ENCODE measurements around the gene ZBTB16.

The ZBTB16 gene

DNA sequence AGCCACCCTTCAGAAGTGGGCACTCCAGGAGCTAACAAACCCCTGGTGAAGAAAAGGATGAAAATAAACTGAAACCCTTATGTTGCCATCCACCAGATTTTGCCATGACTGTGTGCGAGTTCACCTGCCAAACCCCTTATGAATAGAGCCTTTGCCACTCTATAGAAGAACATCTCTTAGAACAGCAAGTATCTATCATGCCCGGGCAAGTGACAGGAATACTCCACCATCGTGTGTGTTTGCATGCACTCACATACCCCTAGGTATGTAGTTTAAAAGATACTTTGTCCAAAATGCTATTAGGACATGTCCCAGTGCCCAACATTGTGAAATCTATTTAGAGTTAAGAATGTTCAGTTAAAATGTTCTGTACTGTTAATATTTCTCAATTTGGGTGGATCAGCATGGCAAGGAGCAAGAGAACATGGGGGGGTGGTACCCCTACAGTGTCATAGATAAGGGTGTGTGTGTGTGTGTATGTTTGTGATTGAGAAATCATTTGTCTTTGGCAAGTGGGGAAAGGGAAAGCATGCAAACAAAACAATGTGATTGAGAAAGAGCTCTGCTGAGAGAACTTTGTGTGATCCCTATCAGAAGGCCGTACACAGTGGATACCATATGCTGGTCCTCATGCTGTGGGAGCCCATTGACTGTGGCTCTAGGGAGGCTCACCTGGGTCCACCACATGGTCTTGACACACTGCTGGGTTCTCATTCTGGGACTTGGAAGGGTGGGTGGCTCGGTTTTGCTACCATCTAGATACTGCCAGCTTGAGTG, 94.9 kb downstream of the ZBTB16 start:
- ChIA-PET CTCF (interaction anchor here (1.0 kb wide), 1 partner anchor 26 kb away, joined by 3 read pairs; no protein-coding TSS in a partner anchor), POLR2A (no interaction called here)
- DNase-seq (ENCODE audit: extremely low spot score): no peak
- TF ChIP-seq TARDBP (IDR thresholded peaks at IDR 0.05) (no peak), LEF1 (IDR thresholded peaks at IDR 0.05; ENCODE audit: borderline replicate concordance) (no peak), FOXA1 (IDR thresholded peaks at IDR 0.05) (no peak), ZNF384 (IDR thresholded peaks at IDR 0.05) (no peak), SP1 (IDR thresholded peaks at IDR 0.05) (no peak), HDGF (IDR thresholded peaks at IDR 0.05; ENCODE audit: borderline replicate concordance) (no peak), ARNT (IDR thresholded peaks at IDR 0.05) (no peak), L3MBTL2 (conservative IDR thresholded peaks at IDR 0.05) (no peak), FOXK2 (IDR thresholded peaks at IDR 0.05) (no peak), BHLHE40 (IDR thresholded peaks at IDR 0.05; ENCODE audit: borderline replicate concordance) (no peak), CTBP1 (IDR thresholded peaks at IDR 0.05; ENCODE audit: borderline replicate concordance) (no peak), NFRKB (IDR thresholded peaks at IDR 0.05) (no peak), ELF4 (IDR thresholded peaks at IDR 0.05) (no peak), SUZ12 (IDR thresholded peaks at IDR 0.05) (no peak)
- TF ChIP-seq, protein P1, sequence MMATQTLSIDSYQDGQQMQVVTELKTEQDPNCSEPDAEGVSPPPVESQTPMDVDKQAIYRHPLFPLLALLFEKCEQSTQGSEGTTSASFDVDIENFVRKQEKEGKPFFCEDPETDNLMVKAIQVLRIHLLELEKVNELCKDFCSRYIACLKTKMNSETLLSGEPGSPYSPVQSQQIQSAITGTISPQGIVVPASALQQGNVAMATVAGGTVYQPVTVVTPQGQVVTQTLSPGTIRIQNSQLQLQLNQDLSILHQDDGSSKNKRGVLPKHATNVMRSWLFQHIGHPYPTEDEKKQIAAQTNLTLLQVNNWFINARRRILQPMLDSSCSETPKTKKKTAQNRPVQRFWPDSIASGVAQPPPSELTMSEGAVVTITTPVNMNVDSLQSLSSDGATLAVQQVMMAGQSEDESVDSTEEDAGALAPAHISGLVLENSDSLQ (IDR thresholded peaks at IDR 0.05): no peak

DNA sequence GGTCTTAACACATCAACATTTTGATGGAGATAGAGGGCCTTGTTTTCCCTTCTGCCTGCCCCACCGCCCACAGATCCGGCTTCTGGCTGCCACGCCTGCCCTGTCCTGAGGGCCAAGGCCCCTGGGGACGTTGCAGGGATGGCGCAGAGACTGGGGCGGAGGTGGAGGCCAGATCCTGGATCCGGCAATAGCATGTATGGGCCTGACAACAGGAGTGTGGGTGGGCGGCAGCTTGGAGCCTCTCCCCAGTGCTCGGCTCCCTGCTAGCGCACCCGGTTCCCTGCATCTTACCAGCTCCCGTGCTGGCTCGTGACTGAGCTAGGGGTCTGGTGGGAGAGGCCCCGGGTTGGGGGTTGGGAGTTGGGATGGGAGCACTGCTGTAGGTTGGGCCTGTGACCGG, 95.6 kb downstream of the ZBTB16 start:
- POLR2A ChIA-PET: no interaction called here
- no peak for DNase-seq (ENCODE audit: extremely low spot score)
- TF ChIP-seq NFRKB (IDR thresholded peaks at IDR 0.05) (no peak), L3MBTL2 (conservative IDR thresholded peaks at IDR 0.05) (no peak), HDGF (IDR thresholded peaks at IDR 0.05; ENCODE audit: borderline replicate concordance) (no peak), FOXK2 (IDR thresholded peaks at IDR 0.05) (no peak), SP1 (IDR thresholded peaks at IDR 0.05) (no peak), LEF1 (IDR thresholded peaks at IDR 0.05; ENCODE audit: borderline replicate concordance) (no peak)
- TF ChIP-seq, protein P1 (IDR thresholded peaks at IDR 0.05): no peak
- CTCF ChIA-PET: interaction anchor here (1.0 kb wide), 1 partner anchor 26 kb away, joined by 3 read pairs; no protein-coding TSS in a partner anchor

DNA sequence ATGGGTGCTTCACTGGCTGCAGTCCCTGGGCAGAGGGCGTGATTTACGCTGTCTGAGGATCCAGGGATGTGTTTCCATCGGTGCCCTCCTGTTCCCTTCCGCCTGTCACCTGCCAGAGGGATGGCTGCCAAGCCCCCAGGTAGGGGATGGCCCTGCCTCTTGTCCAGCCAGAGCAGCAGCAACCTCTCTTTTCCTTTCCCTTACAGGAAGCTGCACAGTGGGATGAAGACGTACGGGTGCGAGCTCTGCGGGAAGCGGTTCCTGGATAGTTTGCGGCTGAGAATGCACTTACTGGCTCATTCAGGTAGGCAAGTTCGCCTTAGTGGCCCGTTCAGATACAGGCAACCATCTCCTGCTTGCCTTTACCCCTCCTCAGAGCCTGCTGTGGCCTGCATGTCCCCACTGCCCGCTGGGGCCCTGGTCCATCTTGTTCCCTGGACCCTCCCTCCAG, 96.6 kb downstream of the ZBTB16 start:
- POLR2A ChIA-PET: no interaction called here
- TF ChIP-seq NFRKB (IDR thresholded peaks at IDR 0.05) (no peak), FOXM1 (IDR thresholded peaks at IDR 0.05; ENCODE audit: borderline replicate concordance) (no peak), HDGF (IDR thresholded peaks at IDR 0.05; ENCODE audit: borderline replicate concordance) (no peak)
- DNase-seq (ENCODE audit: extremely low spot score): no peak
- CTCF ChIA-PET: no interaction called here

DNA sequence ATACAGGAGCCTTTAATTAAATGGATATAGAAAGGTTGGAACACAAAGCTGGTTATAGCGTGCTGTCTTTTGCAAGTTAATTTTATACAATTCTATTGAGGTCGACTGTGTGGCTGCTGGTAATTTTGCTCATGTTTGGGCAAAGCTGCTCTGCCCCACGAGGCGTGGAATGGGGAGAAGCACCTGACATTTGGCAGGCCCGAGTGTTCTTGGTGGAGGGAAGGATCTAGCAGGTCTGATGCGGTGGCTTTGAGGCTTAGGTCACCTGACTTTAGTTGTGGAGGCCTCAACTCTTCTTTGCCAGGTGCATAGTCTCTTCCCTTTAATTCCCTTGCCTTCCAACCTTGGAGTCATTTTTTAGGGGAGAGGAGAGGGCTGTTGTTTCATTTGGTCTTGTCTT, 97.3 kb downstream of the ZBTB16 start:
- POLR2A ChIA-PET: no interaction called here
- DNase-seq (ENCODE audit: extremely low spot score): no peak
- CTCF ChIA-PET: no interaction called here
- TF ChIP-seq BHLHE40 (IDR thresholded peaks at IDR 0.05; ENCODE audit: borderline replicate concordance) (no peak), TARDBP (IDR thresholded peaks at IDR 0.05) (no peak), CTBP1 (IDR thresholded peaks at IDR 0.05; ENCODE audit: borderline replicate concordance) (no peak), SUZ12 (IDR thresholded peaks at IDR 0.05) (no peak), L3MBTL2 (conservative IDR thresholded peaks at IDR 0.05) (no peak), LEF1 (IDR thresholded peaks at IDR 0.05; ENCODE audit: borderline replicate concordance) (no peak), ELF4 (IDR thresholded peaks at IDR 0.05) (no peak), ZNF384 (IDR thresholded peaks at IDR 0.05) (no peak), SP1 (IDR thresholded peaks at IDR 0.05) (no peak), FOXM1 (IDR thresholded peaks at IDR 0.05; ENCODE audit: borderline replicate concordance) (no peak), FOXA1 (IDR thresholded peaks at IDR 0.05) (no peak), FOXK2 (IDR thresholded peaks at IDR 0.05) (no peak), HDGF (IDR thresholded peaks at IDR 0.05; ENCODE audit: borderline replicate concordance) (no peak), NFRKB (IDR thresholded peaks at IDR 0.05) (no peak), ARNT (IDR thresholded peaks at IDR 0.05) (no peak)
- TF ChIP-seq, protein P1 (IDR thresholded peaks at IDR 0.05): no peak

DNA sequence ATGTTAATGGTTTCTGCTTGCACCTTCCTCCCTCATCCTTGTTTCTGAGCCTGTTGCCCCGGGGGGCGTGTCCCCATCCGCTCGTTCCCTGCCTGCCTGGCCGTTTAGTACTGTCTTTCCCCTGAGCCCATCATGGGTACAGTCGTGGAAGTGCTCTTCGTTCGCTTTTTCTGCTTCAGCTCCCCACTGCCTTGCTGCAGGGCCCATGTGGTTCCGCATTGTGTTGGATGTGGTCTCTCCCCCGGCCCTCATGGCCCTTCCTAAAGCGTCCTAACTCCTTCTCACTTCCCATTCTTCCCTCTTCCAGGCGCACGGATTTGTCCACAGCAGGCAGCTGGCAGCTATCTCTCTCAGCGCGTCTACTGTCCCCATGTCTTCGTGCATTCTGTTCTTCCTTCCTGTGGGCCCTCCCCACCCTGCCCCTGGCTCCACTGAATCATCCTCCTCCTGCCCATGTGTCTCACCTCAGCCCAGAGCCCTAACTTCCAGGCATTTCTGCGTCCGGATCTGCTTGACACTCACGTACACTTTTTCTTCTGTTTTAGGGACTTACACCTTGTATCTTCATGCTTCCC, 98.1 kb downstream of the ZBTB16 start:
- DNase-seq (ENCODE audit: extremely low spot score): no peak
- CTCF ChIA-PET: no interaction called here
- TF ChIP-seq SUZ12 (IDR thresholded peaks at IDR 0.05) (no peak), CTBP1 (IDR thresholded peaks at IDR 0.05; ENCODE audit: borderline replicate concordance) (no peak), FOXA1 (IDR thresholded peaks at IDR 0.05) (no peak), SP1 (IDR thresholded peaks at IDR 0.05) (no peak), LEF1 (IDR thresholded peaks at IDR 0.05; ENCODE audit: borderline replicate concordance) (no peak), FOXM1 (IDR thresholded peaks at IDR 0.05; ENCODE audit: borderline replicate concordance) (no peak), FOXK2 (IDR thresholded peaks at IDR 0.05) (no peak), L3MBTL2 (conservative IDR thresholded peaks at IDR 0.05) (no peak), TARDBP (IDR thresholded peaks at IDR 0.05) (no peak), BHLHE40 (IDR thresholded peaks at IDR 0.05; ENCODE audit: borderline replicate concordance) (no peak), ARNT (IDR thresholded peaks at IDR 0.05) (no peak), ELF4 (IDR thresholded peaks at IDR 0.05) (no peak), HDGF (IDR thresholded peaks at IDR 0.05; ENCODE audit: borderline replicate concordance) (no peak), ZNF384 (IDR thresholded peaks at IDR 0.05) (no peak), NFRKB (IDR thresholded peaks at IDR 0.05) (no peak)
- TF ChIP-seq, protein P1 (IDR thresholded peaks at IDR 0.05): no peak
- POLR2A ChIA-PET: no interaction called here

Data from HEK293T (cell line).